Measurements from ENCODE around the gene ATP1A3.

- no peak for TF ChIP-seq CTCF (conservative IDR thresholded peaks at IDR 0.05; ENCODE audit: low read depth, low read length)
- no peak for TF ChIP-seq EZH2 (IDR thresholded peaks at IDR 0.05; ENCODE audit: borderline replicate concordance, low read depth, low read length, poor library complexity, severe bottlenecking)
These were observed 66.4 kb downstream of the ATP1A3 start for GRCh38 chr19:41927497-41928192.
